ENCODE measurements around the gene FUT2. TPM values are rescaled to one million over a fixed set of nuclear protein-coding genes. Genes with fewer than 3 reads are reported as not detected.

Gene FUT2
- total RNA-seq, 4 donors from 2014 or later = 0.24 to 0.28 TPM; not detected in 2

DNA sequence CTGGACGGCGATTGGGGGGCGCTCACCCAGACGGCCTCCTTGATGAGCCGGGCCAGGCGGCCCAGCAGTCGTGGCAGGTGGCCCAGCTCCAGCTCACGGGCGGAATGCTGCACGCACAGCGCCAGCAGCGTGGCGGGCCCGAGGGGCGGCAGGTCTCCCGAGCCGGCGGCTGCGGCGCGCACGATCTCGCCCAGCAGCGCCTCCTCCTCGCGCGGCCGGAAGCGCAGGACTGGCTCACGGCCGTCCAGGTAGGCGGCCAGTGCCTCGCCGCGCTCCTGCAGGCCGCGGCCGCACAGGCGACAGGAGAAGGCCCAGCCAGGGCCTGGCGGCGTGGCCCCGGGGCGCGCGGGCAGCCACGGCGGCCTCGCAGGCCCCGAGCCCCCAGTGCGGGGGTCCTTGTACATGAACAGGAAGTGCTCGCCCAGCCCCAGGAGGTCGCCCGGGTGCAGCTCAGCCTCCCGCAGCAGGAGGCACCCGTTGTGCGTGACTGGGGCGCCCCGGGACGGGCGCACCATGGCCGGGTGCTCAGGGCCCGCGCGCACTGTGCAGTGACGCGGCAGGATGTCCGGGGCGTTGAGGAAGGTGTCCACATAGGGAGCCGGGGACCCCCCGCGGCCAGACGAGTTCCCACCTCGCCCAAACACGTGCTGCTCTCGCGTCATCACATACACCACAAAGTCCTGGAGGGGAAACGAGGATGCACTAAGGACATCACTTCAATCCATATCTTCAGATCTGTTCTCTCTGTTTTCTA lies 33.3 kb downstream of the FUT2 start:
- peak; percentile 27 for ATAC-seq (ENCODE audit: low FRiP score)
- TF ChIP-seq, protein P1, sequence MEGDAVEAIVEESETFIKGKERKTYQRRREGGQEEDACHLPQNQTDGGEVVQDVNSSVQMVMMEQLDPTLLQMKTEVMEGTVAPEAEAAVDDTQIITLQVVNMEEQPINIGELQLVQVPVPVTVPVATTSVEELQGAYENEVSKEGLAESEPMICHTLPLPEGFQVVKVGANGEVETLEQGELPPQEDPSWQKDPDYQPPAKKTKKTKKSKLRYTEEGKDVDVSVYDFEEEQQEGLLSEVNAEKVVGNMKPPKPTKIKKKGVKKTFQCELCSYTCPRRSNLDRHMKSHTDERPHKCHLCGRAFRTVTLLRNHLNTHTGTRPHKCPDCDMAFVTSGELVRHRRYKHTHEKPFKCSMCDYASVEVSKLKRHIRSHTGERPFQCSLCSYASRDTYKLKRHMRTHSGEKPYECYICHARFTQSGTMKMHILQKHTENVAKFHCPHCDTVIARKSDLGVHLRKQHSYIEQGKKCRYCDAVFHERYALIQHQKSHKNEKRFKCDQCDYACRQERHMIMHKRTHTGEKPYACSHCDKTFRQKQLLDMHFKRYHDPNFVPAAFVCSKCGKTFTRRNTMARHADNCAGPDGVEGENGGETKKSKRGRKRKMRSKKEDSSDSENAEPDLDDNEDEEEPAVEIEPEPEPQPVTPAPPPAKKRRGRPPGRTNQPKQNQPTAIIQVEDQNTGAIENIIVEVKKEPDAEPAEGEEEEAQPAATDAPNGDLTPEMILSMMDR (IDR thresholded peaks at IDR 0.05) = no peak
- DNase-seq (ENCODE audit: low spot score) = no peak

DNA sequence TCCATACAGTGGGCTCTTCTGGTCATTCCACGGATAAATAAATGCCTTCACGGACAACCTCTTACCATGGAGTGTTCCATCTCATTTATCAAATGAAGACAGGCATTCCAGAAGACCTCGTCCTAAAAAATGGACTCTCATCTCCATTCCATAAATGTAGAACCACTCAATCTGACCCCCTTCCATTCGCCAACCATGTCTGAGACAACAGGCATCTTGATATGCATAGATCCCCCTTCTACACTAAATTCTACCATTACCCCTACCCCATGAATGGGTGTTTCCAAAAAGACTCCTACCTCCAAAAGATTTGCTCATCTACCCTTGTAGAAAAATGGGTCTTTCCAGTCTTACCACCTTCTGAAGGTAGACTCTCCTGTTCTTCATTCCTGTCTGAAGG lies 35.7 kb downstream of the FUT2 start:
- DNase-seq (ENCODE audit: low spot score) = no peak
- TF ChIP-seq, protein P1 (IDR thresholded peaks at IDR 0.05) = no peak
- ATAC-seq (ENCODE audit: low FRiP score) = no peak

GRCh38 chr19:48734625-48735024 lies 38.9 kb downstream of the FUT2 start:
- no peak for ATAC-seq (ENCODE audit: low FRiP score)
- no peak for DNase-seq (ENCODE audit: low spot score)
- TF ChIP-seq, protein P1 (IDR thresholded peaks at IDR 0.05) = no peak

DNA sequence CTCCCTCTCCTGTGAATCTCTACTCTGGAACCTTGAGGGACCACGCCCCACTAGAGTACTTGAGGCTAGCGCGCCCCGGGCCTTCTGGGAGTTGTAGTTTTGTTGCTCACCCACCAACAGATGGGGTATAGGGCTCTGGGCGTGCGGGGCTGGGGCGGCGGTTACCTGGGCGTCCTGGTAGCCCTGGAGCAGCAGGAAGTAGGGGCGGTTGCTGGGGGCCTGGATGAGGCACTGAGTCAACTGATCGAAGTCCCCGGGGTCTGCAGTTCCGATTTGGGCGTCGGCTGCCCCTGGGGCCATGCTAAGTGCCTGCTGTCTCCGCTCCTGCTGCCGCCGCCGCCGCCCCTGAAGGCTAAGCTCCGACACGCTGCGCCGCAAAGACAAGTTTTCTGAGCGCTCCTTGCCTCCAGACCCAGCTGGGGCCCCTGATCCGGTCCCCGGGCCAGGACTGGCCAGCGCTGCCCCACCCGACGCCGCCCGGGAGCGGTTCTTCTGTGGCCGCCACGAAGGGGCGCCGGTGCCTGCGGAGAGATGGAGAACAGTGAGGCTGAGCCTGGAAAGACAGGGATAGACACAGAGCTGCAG lies 39.4 kb downstream of the FUT2 start:
- no peak for DNase-seq (ENCODE audit: low spot score)
- ATAC-seq (ENCODE audit: low FRiP score) = no peak
- TF ChIP-seq, protein P1 (IDR thresholded peaks at IDR 0.05) = no peak

- DNase-seq (ENCODE audit: low spot score) (no peak), ATAC-seq (ENCODE audit: low FRiP score) (no peak)
- TF ChIP-seq, protein P1 (IDR thresholded peaks at IDR 0.05) = no peak
These were observed 41.7 kb downstream of the FUT2 start for GRCh38 chr19:48737360-48737998.

DNA sequence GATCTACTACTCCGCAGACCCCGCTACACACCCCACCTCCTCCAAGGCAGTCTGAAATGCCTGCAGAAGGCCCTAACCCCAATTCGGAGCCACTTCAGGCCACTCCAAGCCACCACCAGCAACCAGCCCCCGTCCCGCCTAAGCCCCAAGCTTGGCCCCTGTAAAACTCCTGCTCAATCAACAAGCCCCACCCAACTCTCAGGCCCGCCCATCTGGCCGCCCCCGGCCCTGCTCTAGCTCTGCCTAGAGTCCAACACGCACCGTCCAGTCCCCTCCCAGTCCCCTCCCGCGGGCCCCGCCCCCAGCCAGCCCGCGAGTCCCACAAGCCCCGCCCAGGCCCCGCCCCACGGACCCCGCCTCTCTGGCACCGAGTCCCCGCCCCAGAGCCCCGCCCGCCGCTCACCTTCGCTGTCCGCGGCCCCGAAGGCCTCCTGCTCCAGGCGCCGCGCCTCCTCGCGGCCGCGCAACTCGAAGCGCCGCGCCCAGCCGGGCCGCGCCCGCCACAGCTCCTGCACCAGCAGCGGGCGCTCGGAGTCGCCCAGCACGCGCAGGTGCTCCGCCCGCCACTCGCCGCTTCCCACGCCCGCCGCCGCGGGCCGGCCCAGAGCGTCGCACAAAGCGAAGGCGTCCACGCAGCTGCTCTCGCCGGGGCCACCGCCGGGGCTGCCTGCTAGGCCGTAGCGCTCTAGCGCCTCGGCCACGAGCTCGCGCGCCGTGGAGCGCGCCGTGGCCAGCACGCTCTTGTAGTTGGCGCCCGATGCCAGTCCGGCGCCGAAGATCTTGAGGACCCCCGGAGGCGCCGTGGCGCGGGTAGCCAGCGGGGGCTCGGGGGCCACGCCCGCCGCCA lies 43.0 kb downstream of the FUT2 start:
- TF ChIP-seq, protein P1 (IDR thresholded peaks at IDR 0.05) = no peak

More for the DNA sequence above, 43.0 kb downstream of the FUT2 start:
- peak; percentile 85 for DNase-seq (ENCODE audit: low spot score)
- ATAC-seq (ENCODE audit: low FRiP score) = peak; percentile 85
